Parathyroid adenoma (tissue), 2 donors: ENCODE results near the gene CSNK1G3.

ENCODE experiments used
- H2AFZ ChIP-seq: fragments of 300-600 bp; sonication (generic); one replicate; pipeline ENCODE4 v1.7.0; 2017; ENCODE audit warnings: antibody characterized with exemption, mild to moderate bottlenecking
- H3K27ac ChIP-seq: fragments of 300-600 bp; sonication (generic); one replicate; pipeline ENCODE4 v1.7.0; 2017
- H3K27me3 ChIP-seq: fragments of 300-600 bp; sonication (generic); one replicate; pipeline ENCODE4 v1.7.0; 2017; ENCODE audit warnings: low read length; ENCODE audit not compliant: control insufficient read depth, insufficient read depth
- H3K36me3 ChIP-seq: fragments of 300-600 bp; sonication (generic); one replicate; pipeline ENCODE4 v1.7.0; 2017; ENCODE audit warnings: low read length; ENCODE audit not compliant: control insufficient read depth, insufficient read depth
- H3K4me1 ChIP-seq: fragments of 300-600 bp; sonication (generic); one replicate; pipeline ENCODE4 v1.7.0; 2017; ENCODE audit warnings: control low read depth
- H3K4me2 ChIP-seq: fragments of 300-600 bp; sonication (generic); one replicate; pipeline ENCODE4 v1.7.0; 2017; ENCODE audit warnings: low read length
- H3K4me3 ChIP-seq: fragments of 300-600 bp; sonication (generic); one replicate; pipeline ENCODE4 v1.7.0; 2017; ENCODE audit warnings: low read depth, low read length
- H3K79me2 ChIP-seq: fragments of 300-600 bp; sonication (generic); one replicate; pipeline ENCODE4 v1.7.0; 2017; ENCODE audit warnings: control low read depth
- H3K9ac ChIP-seq: fragments of 300-600 bp; sonication (generic); one replicate; pipeline ENCODE4 v1.7.0; 2017; ENCODE audit warnings: mild to moderate bottlenecking
- H3K9me3 ChIP-seq: fragments of 300-600 bp; sonication (generic); one replicate; pipeline ENCODE4 v1.7.0; 2017; ENCODE audit warnings: low read length; ENCODE audit not compliant: control insufficient read depth
- CTCF ChIP-seq: fragments of 300-600 bp; sonication (generic); IDR thresholded peaks from one replicate; pipeline ENCODE4 v1.7.0; 2017; ENCODE audit warnings: antibody characterized with exemption, mild to moderate bottlenecking
- donor health status: primary hyperparathyroidism.

Gene CSNK1G3

GRCh38 chr5:123528878-123529277, 16.9 kb downstream of the CSNK1G3 start:
- Histone ChIP-seq H3K9ac (no peak overlapping the region), H3K27me3 (no peaks in the 10 kb centered on the region), H3K36me3 (no peaks in the 10 kb centered on the region), H3K4me1 (no peaks in the 10 kb centered on the region), H3K4me3 (no peak overlapping the region), H3K79me2 (peaks cover 6% of the 10 kb centered on the region), H3K4me2 (no peak overlapping the region), H2AFZ (no peak overlapping the region), H3K9me3 (no peaks in the 10 kb centered on the region), H3K27ac (no peak overlapping the region)
- no peak for TF ChIP-seq CTCF

- Histone ChIP-seq H3K4me2 (no peak overlapping the region), H3K4me3 (no peak overlapping the region), H3K79me2 (peaks cover 6% of the 10 kb centered on the region), H3K36me3 (no peaks in the 10 kb centered on the region), H3K9ac (no peak overlapping the region), H3K27me3 (no peaks in the 10 kb centered on the region), H3K4me1 (no peaks in the 10 kb centered on the region), H2AFZ (no peak overlapping the region), H3K27ac (no peak overlapping the region), H3K9me3 (no peaks in the 10 kb centered on the region)
- no peak for TF ChIP-seq CTCF
These were observed 18.8 kb downstream of the CSNK1G3 start for GRCh38 chr5:123530728-123531127.

- Histone ChIP-seq H3K9ac (no peak overlapping the region), H3K27ac (no peak overlapping the region), H3K27me3 (no peaks in the 10 kb centered on the region), H3K79me2 (peaks cover 3% of the 10 kb centered on the region), H3K4me1 (no peaks in the 10 kb centered on the region), H3K9me3 (no peaks in the 10 kb centered on the region), H3K36me3 (no peaks in the 10 kb centered on the region), H3K4me2 (no peak overlapping the region), H3K4me3 (no peak overlapping the region), H2AFZ (no peak overlapping the region)
- no peak for TF ChIP-seq CTCF
These were observed 23.7 kb downstream of the CSNK1G3 start for GRCh38 chr5:123535648-123536047.

GRCh38 chr5:123537256-123537655, 25.3 kb downstream of the CSNK1G3 start:
- no peak for TF ChIP-seq CTCF
- Histone ChIP-seq H3K36me3 (no peaks in the 10 kb centered on the region), H3K27ac (no peak overlapping the region), H3K79me2 (peaks cover 7% of the 10 kb centered on the region), H2AFZ (no peak overlapping the region), H3K9me3 (no peaks in the 10 kb centered on the region), H3K4me3 (no peak overlapping the region), H3K4me2 (no peak overlapping the region), H3K27me3 (no peaks in the 10 kb centered on the region), H3K4me1 (no peaks in the 10 kb centered on the region), H3K9ac (no peak overlapping the region)

- TF ChIP-seq CTCF, result no peak
- Histone ChIP-seq H3K4me2 (no peak overlapping the region), H3K27me3 (no peaks in the 10 kb centered on the region), H3K4me1 (no peaks in the 10 kb centered on the region), H3K27ac (no peak overlapping the region), H3K4me3 (no peak overlapping the region), H2AFZ (no peak overlapping the region), H3K9me3 (no peaks in the 10 kb centered on the region), H3K9ac (no peak overlapping the region), H3K79me2 (peaks cover 7% of the 10 kb centered on the region), H3K36me3 (no peaks in the 10 kb centered on the region)
These were observed 25.9 kb downstream of the CSNK1G3 start for GRCh38 chr5:123537845-123538244.
